HG02938 (cell line): ENCODE measurements around the gene AKAP13.

Experiments
- ATAC-seq: cut with Tn5 transposase; IDR thresholded peaks from one replicate; pipeline ENCODE4 v1.9.1; 2021; ENCODE audit warnings: mild to moderate bottlenecking, moderate library complexity; ENCODE audit not compliant: unreplicated experiment

The AKAP13 gene

GRCh38 chr15:85554852-85555521 is 174.6 kb downstream of the AKAP13 start:
- peak; percentile 48 for ATAC-seq

GRCh38 chr15:85555875-85556617 is 175.6 kb downstream of the AKAP13 start:
- peak; percentile 87 for ATAC-seq

- no peak for ATAC-seq
Observed at GRCh38 chr15:85556618-85556895, 176.2 kb downstream of the AKAP13 start.

GRCh38 chr15:85557385-85557784 is 177.0 kb downstream of the AKAP13 start:
- no peak for ATAC-seq

- no peak for ATAC-seq
Observed at GRCh38 chr15:85558848-85559247, 178.4 kb downstream of the AKAP13 start.

- ATAC-seq = no peak
Observed at GRCh38 chr15:85559530-85559929, 179.1 kb downstream of the AKAP13 start.

- ATAC-seq = no peak
Observed at GRCh38 chr15:85562824-85563223, 182.4 kb downstream of the AKAP13 start.

- no peak for ATAC-seq
Observed at GRCh38 chr15:85563328-85563727, 182.9 kb downstream of the AKAP13 start.

- no peak for ATAC-seq
Observed at GRCh38 chr15:85563731-85564130, 183.3 kb downstream of the AKAP13 start.

GRCh38 chr15:85564686-85565085 is 184.3 kb downstream of the AKAP13 start:
- ATAC-seq = no peak

GRCh38 chr15:85568261-85568808 is 187.9 kb downstream of the AKAP13 start:
- ATAC-seq = no peak

GRCh38 chr15:85570336-85570735 is 189.9 kb downstream of the AKAP13 start:
- ATAC-seq = no peak

- ATAC-seq = no peak
Observed at GRCh38 chr15:85571780-85572179, 191.4 kb downstream of the AKAP13 start.

- no peak for ATAC-seq
Observed at GRCh38 chr15:85576392-85576791, 196.0 kb downstream of the AKAP13 start.

- no peak for ATAC-seq
Observed at GRCh38 chr15:85578941-85579701, 198.7 kb downstream of the AKAP13 start.

GRCh38 chr15:85579957-85580694 is 199.7 kb downstream of the AKAP13 start:
- ATAC-seq = no peak

GRCh38 chr15:85580879-85581278 is 200.5 kb downstream of the AKAP13 start:
- no peak for ATAC-seq

- ATAC-seq = no peak
Observed at GRCh38 chr15:85581495-85581894, 201.1 kb downstream of the AKAP13 start.

GRCh38 chr15:85582131-85583079 is 202.0 kb downstream of the AKAP13 start:
- ATAC-seq = peak; percentile 38

- ATAC-seq = no peak
Observed at GRCh38 chr15:85583442-85583841, 203.0 kb downstream of the AKAP13 start.
